Measurements from ENCODE around the gene XYLB. TPM values are rescaled to one million over a fixed set of nuclear protein-coding genes. Genes with fewer than 3 reads are reported as not detected.

XYLB gene
- total RNA-seq, 1 donor from 2014 or later, result 1.9 TPM

DNA sequence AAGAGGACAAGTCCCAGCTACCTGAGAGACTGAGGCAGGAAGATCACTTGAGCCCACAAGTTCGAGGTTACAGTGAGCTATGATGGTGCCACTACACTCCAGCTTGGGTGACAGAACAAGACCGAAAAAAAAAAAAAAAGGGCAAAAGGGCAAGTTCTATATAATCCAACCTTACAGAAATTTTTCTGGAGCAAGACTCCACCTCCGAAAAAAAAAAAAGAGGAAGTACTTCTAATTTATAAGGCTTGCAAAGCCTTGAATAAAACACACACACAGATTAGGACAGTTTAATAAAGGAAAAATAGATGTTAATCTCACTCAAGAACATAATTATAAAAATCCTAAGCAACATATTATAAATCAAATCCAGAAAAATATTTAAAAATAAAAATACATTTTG, 14.4 kb upstream of the XYLB start:
- TF ChIP-seq, protein P1, sequence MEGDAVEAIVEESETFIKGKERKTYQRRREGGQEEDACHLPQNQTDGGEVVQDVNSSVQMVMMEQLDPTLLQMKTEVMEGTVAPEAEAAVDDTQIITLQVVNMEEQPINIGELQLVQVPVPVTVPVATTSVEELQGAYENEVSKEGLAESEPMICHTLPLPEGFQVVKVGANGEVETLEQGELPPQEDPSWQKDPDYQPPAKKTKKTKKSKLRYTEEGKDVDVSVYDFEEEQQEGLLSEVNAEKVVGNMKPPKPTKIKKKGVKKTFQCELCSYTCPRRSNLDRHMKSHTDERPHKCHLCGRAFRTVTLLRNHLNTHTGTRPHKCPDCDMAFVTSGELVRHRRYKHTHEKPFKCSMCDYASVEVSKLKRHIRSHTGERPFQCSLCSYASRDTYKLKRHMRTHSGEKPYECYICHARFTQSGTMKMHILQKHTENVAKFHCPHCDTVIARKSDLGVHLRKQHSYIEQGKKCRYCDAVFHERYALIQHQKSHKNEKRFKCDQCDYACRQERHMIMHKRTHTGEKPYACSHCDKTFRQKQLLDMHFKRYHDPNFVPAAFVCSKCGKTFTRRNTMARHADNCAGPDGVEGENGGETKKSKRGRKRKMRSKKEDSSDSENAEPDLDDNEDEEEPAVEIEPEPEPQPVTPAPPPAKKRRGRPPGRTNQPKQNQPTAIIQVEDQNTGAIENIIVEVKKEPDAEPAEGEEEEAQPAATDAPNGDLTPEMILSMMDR (IDR thresholded peaks at IDR 0.05; ENCODE audit: insufficient read depth, low read length, poor library complexity, severe bottlenecking), result no peak
- H3K36me3 ChIP-seq (ENCODE audit: control insufficient read depth, insufficient read depth, low read length), result no peaks in the 10 kb centered on the region
- no peak for DNase-seq (ENCODE audit: low read depth)
- H3K4me3 ChIP-seq (ENCODE audit: low read depth, low read length), result no peak overlapping the region
- no peaks in the 10 kb centered on the region for H3K27me3 ChIP-seq (ENCODE audit: control insufficient read depth, insufficient read depth, low read length)

DNA sequence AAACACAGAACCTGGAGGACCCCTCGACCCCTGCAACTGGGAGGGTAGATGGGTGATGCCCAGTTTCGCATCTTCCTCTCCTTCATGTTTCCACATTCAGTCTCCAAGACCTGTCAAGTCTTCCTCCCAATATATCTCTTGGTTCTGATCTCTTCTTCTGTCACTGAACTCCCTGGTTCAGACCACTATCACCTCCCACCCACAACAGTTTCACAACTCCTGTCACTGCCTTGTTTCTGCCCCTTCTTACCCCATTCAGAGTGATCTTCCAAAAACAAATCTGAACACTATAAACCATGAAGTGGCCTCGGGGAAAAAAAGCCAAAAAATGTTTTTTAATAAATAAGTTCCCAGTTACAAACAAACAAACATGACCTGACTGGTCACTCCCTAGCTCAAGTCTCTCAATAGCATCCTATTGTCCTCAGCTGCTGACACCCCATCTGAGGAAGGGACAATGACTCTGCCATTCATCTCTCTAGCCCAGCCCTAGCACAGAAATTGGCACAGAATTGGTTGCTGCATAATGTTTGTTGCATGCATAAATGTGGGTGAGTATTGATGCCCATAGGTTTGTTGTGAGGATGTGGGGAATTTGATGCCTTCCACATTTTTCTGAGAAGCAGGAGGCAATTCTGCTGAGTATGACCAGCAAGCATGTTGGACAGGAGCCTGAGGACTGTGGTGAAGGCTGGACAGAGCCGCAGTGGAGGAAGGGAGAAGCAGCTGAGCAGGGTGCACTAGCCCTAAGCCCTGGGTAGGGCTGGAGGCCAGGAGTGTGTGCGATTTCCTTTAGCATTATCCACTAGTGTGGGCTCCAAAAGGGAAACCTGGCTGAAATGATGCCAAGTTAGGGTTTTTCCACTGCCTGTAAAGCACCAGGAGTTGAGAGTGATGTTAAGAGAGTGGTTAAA, 12.2 kb upstream of the XYLB start:
- TF ChIP-seq, protein P1 (IDR thresholded peaks at IDR 0.05; ENCODE audit: insufficient read depth, low read length, poor library complexity, severe bottlenecking), result no peak
- DNase-seq (ENCODE audit: low read depth), result no peak
- no peaks in the 10 kb centered on the region for H3K27me3 ChIP-seq (ENCODE audit: control insufficient read depth, insufficient read depth, low read length)
- H3K4me3 ChIP-seq (ENCODE audit: low read depth, low read length), result no peak overlapping the region
- H3K36me3 ChIP-seq (ENCODE audit: control insufficient read depth, insufficient read depth, low read length), result no peaks in the 10 kb centered on the region

DNA sequence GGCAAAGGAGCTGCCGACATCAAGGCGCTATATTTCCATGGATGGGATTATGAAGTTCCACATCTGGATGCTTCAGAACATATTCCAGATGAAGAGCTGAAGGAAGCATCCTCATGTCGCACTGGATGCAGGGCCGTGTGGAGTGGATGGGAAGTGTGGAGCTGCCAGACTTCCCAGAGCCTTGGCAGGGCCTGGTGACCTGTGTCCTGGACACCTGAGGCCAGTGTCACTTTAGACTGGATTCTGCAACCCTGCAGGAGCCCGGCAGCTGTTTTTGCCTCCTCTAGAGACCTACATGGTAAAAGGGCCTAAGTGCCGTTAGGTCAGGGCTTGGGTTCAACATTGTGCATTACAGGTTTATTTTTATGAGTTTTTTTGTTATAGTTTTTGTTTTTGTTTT, 11.3 kb upstream of the XYLB start:
- Histone ChIP-seq H3K27me3 (ENCODE audit: control insufficient read depth, insufficient read depth, low read length) (no peaks in the 10 kb centered on the region), H3K36me3 (ENCODE audit: control insufficient read depth, insufficient read depth, low read length) (no peaks in the 10 kb centered on the region)
- DNase-seq (ENCODE audit: low read depth), result no peak

DNA sequence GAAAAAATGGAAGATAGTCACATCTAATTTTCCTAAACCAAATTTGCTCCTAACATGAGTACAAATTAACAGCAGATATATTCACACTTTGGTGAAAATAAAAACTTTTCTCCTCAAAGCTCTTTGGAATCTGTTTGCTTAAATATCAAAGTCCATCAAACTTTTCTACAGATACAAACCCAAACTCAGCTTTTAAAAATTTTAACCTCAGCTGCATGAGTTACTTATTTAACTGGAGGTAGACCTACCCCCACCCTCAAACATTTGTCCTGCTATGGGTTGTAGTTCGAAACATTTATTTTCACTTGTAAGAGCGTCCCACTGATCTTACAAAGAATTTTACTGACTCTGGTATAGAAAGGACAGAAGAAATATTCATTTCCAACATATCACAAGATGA, 8.9 kb upstream of the XYLB start:
- Histone ChIP-seq H3K36me3 (ENCODE audit: control insufficient read depth, insufficient read depth, low read length) (no peaks in the 10 kb centered on the region), H3K27me3 (ENCODE audit: control insufficient read depth, insufficient read depth, low read length) (no peaks in the 10 kb centered on the region), H3K4me3 (ENCODE audit: low read depth, low read length) (no peak overlapping the region)
- TF ChIP-seq, protein P1 (IDR thresholded peaks at IDR 0.05; ENCODE audit: insufficient read depth, low read length, poor library complexity, severe bottlenecking), result no peak
- DNase-seq (ENCODE audit: low read depth), result no peak

More for the DNA sequence above, 11.3 kb upstream of the XYLB start:
- no peak overlapping the region for H3K4me3 ChIP-seq (ENCODE audit: low read depth, low read length)
- TF ChIP-seq, protein P1 (IDR thresholded peaks at IDR 0.05; ENCODE audit: insufficient read depth, low read length, poor library complexity, severe bottlenecking), result no peak

DNA sequence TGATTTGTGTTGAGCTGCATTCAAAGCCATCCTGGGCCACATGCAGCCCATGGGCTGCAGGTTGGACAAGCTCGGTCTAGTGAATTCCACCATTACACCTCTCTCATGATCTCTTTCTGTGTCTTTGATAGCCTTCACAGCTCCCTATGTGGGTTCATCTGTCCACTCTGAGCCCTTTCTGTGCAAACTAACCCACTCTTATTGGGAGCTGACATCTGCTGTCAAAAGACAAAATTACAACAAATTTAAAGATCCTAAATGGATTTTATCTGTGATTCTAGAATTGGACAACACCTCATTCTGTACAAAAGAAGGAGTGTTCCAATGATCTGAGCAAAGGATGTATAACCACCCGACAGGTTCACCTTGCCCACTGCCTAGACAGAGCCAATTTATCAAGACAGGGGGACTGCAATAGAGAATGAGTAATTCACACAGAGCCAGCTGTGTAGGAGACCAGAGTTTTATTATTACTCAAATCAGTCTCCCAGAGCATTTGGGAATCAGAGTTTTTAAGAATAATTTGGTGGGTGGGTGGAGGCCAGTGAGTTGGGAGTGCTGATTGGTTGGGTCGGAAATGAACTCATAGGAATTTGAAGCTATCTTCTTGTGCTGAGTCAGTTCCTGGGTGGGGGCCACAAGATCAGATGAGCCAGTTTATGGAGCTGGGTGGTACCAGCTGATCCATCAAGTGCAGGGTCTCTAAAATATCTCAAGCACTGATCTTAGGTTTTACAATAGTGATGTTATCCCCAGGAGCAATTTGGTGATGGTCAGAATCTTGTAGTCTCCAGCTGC, 2.6 kb upstream of the XYLB start:
- TF ChIP-seq, protein P1 (IDR thresholded peaks at IDR 0.05; ENCODE audit: insufficient read depth, low read length, poor library complexity, severe bottlenecking), result no peak
- no peak for DNase-seq (ENCODE audit: low read depth)
- H3K36me3 ChIP-seq (ENCODE audit: control insufficient read depth, insufficient read depth, low read length), result no peaks in the 10 kb centered on the region

More for the DNA sequence above, 2.6 kb upstream of the XYLB start:
- no peaks in the 10 kb centered on the region for H3K27me3 ChIP-seq (ENCODE audit: control insufficient read depth, insufficient read depth, low read length)
- no peak overlapping the region for H3K4me3 ChIP-seq (ENCODE audit: low read depth, low read length)
